ENCODE measurements around the gene JADE1. TPM values are rescaled to one million over a fixed set of nuclear protein-coding genes. Genes with fewer than 3 reads are reported as not detected.
A peak's percentile ranks its signal among the peaks of the same experiment; 100 is the strongest.

The JADE1 gene
- total and polyA plus RNA-seq, 2 donors (not counting 1 experiment from before 2014, with no cell fraction given) = 36.2 to 49.9 TPM

DNA sequence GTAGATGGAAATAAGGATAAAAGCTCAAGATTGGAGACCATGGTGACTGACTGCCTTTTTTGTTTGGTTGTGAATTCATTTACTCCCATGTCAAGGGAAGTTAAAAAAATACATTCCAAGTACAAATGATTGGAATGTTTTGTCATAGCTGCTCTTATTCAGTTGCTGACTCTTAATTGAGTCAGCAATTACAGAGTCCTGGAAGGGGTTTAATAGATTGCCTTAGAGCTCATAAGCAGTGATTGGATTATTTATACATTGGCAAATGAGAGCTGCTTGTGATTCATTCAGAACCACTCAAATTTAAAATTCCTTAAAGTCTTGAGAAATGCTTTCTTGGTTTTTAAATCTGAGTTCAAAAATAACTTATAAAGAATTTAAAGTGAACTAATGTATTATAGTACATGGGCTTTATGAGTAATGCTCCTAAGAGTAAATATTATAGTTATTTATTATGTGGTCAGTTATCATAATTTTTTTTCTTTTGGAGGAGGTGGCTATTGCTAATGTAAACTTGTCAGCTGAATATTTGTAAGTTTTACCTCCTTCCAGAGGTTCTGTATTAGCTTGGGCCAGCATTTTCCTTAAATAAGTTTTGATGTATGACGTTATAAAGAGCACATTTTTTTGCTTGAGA, 13.6 kb downstream of the JADE1 start:
- H3K27ac ChIP-seq (ENCODE audit: insufficient read depth, low read length) = peak overlapping the region; percentile 59
- DNase-seq (ENCODE audit: low read depth in 2 of 2) = peak; percentile 92 to 97
- TF ChIP-seq EZH2 (IDR thresholded peaks at IDR 0.05; ENCODE audit: low read length, missing control alignments) = no peak
- TF ChIP-seq, protein P1, sequence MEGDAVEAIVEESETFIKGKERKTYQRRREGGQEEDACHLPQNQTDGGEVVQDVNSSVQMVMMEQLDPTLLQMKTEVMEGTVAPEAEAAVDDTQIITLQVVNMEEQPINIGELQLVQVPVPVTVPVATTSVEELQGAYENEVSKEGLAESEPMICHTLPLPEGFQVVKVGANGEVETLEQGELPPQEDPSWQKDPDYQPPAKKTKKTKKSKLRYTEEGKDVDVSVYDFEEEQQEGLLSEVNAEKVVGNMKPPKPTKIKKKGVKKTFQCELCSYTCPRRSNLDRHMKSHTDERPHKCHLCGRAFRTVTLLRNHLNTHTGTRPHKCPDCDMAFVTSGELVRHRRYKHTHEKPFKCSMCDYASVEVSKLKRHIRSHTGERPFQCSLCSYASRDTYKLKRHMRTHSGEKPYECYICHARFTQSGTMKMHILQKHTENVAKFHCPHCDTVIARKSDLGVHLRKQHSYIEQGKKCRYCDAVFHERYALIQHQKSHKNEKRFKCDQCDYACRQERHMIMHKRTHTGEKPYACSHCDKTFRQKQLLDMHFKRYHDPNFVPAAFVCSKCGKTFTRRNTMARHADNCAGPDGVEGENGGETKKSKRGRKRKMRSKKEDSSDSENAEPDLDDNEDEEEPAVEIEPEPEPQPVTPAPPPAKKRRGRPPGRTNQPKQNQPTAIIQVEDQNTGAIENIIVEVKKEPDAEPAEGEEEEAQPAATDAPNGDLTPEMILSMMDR (conservative IDR thresholded peaks at IDR 0.05 in 1 of 2, IDR thresholded peaks at IDR 0.05 in 1 of 2; ENCODE audit: low read depth in 1 of 2, low read length in 2 of 2) = no peak
- H3K4me2 ChIP-seq (ENCODE audit: extremely low read depth, insufficient read depth, low read length) = peak overlapping the region; percentile 63
- no peaks in the 10 kb centered on the region for H4K20me1 ChIP-seq (ENCODE audit: control insufficient read depth, extremely low read depth, insufficient read depth, low read length)
- H3K4me1 ChIP-seq (ENCODE audit: control insufficient read depth, extremely low read depth, insufficient read depth, low read length) = peaks cover 32% of the 10 kb centered on the region
- H2AFZ ChIP-seq (ENCODE audit: low read length) = no peak overlapping the region
- no peak overlapping the region for H3K9ac ChIP-seq (ENCODE audit: insufficient read depth, low read length)
- peaks cover 84% of the 10 kb centered on the region for H3K79me2 ChIP-seq (ENCODE audit: control insufficient read depth, insufficient read depth, low read length)
- no peaks in the 10 kb centered on the region for H3K27me3 ChIP-seq (ENCODE audit: control insufficient read depth, insufficient read depth, low read length)
- no peaks in the 10 kb centered on the region for H3K9me3 ChIP-seq (ENCODE audit: control insufficient read depth, insufficient read depth, low read depth, low read length)
- H3K4me3 ChIP-seq (replicated peaks in 1 of 4; ENCODE audit: control extremely low read depth in 1 of 4, insufficient read depth in 1 of 4, low read depth in 3 of 4, low read length in 4 of 4) = no peak overlapping the region
- no peaks in the 10 kb centered on the region for H3K36me3 ChIP-seq (ENCODE audit: control insufficient read depth, insufficient read depth, low read length)

DNA sequence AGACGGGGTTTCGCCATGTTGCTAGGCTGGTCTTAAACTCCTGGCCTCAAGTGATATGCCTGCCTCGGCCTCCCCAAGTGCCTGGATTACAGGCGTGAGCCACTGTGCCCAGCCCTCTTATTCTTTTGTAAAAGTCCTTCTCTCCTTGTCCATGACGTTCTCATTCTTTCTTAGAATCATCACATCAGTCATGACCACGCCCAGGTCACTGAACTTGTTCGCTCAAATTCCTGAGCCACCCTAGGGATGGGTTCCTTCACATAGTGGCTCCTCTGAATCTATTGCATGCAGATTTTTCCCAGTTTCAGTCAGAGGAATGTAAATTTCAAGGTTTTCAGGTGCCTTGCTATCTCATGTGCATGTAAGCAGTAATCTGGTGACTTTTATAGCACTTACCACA, 15.7 kb downstream of the JADE1 start:
- Histone ChIP-seq H3K27ac (ENCODE audit: insufficient read depth, low read length) (peak overlapping the region; percentile 45), H3K9ac (ENCODE audit: insufficient read depth, low read length) (no peak overlapping the region), H4K20me1 (ENCODE audit: control insufficient read depth, extremely low read depth, insufficient read depth, low read length) (no peaks in the 10 kb centered on the region), H3K36me3 (ENCODE audit: control insufficient read depth, insufficient read depth, low read length) (no peaks in the 10 kb centered on the region), H3K27me3 (ENCODE audit: control insufficient read depth, insufficient read depth, low read length) (no peaks in the 10 kb centered on the region), H3K9me3 (ENCODE audit: control insufficient read depth, insufficient read depth, low read depth, low read length) (no peaks in the 10 kb centered on the region), H3K79me2 (ENCODE audit: control insufficient read depth, insufficient read depth, low read length) (peaks cover 84% of the 10 kb centered on the region), H3K4me3 (replicated peaks in 1 of 4; ENCODE audit: control extremely low read depth in 1 of 4, insufficient read depth in 1 of 4, low read depth in 3 of 4, low read length in 4 of 4) (no peak overlapping the region), H3K4me2 (ENCODE audit: extremely low read depth, insufficient read depth, low read length) (peak overlapping the region; percentile 33), H3K4me1 (ENCODE audit: control insufficient read depth, extremely low read depth, insufficient read depth, low read length) (peaks cover 32% of the 10 kb centered on the region), H2AFZ (ENCODE audit: low read length) (no peak overlapping the region)
- TF ChIP-seq, protein P1 (conservative IDR thresholded peaks at IDR 0.05 in 1 of 2, IDR thresholded peaks at IDR 0.05 in 1 of 2; ENCODE audit: low read depth in 1 of 2, low read length in 2 of 2) = no peak
- TF ChIP-seq EZH2 (IDR thresholded peaks at IDR 0.05; ENCODE audit: low read length, missing control alignments) = no peak
- peak in 1 of 2 donors; percentile 58 for DNase-seq (ENCODE audit: low read depth in 2 of 2)

DNA sequence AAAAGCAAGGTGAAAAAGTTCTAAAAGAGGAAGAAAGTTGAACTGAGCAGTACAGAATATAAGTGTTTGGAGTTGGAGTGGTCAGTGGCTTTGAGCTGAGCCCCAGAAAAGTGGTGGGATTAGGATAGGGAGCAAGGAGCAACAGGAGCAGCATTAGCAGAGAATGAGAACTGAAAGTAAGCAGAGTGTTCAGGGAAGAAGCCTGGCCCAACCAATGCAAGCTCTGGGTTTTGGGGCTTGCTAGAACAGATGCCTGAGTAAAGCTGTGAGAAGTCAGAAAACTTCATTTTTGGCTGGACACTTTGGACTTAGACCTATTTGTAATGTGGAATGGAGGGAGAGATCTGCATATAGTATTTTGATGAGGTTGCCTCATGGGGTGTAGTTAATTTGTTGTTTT, 17.8 kb downstream of the JADE1 start:
- no peak overlapping the region for H3K9ac ChIP-seq (ENCODE audit: insufficient read depth, low read length)
- H4K20me1 ChIP-seq (ENCODE audit: control insufficient read depth, extremely low read depth, insufficient read depth, low read length) = no peaks in the 10 kb centered on the region
- no peak for DNase-seq (ENCODE audit: low read depth in 2 of 2)
- no peak overlapping the region for H3K4me2 ChIP-seq (ENCODE audit: extremely low read depth, insufficient read depth, low read length)
- TF ChIP-seq, protein P1 (conservative IDR thresholded peaks at IDR 0.05 in 1 of 2, IDR thresholded peaks at IDR 0.05 in 1 of 2; ENCODE audit: low read depth in 1 of 2, low read length in 2 of 2) = no peak
- TF ChIP-seq EZH2 (IDR thresholded peaks at IDR 0.05; ENCODE audit: low read length, missing control alignments) = no peak
- peaks cover 30% of the 10 kb centered on the region for H3K4me1 ChIP-seq (ENCODE audit: control insufficient read depth, extremely low read depth, insufficient read depth, low read length)
- no peaks in the 10 kb centered on the region for H3K36me3 ChIP-seq (ENCODE audit: control insufficient read depth, insufficient read depth, low read length)
- H2AFZ ChIP-seq (ENCODE audit: low read length) = no peak overlapping the region
- H3K27me3 ChIP-seq (ENCODE audit: control insufficient read depth, insufficient read depth, low read length) = no peaks in the 10 kb centered on the region
- H3K79me2 ChIP-seq (ENCODE audit: control insufficient read depth, insufficient read depth, low read length) = peaks cover 84% of the 10 kb centered on the region
- H3K4me3 ChIP-seq (replicated peaks in 1 of 4; ENCODE audit: control extremely low read depth in 1 of 4, insufficient read depth in 1 of 4, low read depth in 3 of 4, low read length in 4 of 4) = no peak overlapping the region
- H3K27ac ChIP-seq (ENCODE audit: insufficient read depth, low read length) = no peak overlapping the region
- no peaks in the 10 kb centered on the region for H3K9me3 ChIP-seq (ENCODE audit: control insufficient read depth, insufficient read depth, low read depth, low read length)
